ENCODE data around the gene ALG12.
A peak's percentile ranks its signal among the peaks of the same experiment; 100 is the strongest.

ALG12 gene

DNA sequence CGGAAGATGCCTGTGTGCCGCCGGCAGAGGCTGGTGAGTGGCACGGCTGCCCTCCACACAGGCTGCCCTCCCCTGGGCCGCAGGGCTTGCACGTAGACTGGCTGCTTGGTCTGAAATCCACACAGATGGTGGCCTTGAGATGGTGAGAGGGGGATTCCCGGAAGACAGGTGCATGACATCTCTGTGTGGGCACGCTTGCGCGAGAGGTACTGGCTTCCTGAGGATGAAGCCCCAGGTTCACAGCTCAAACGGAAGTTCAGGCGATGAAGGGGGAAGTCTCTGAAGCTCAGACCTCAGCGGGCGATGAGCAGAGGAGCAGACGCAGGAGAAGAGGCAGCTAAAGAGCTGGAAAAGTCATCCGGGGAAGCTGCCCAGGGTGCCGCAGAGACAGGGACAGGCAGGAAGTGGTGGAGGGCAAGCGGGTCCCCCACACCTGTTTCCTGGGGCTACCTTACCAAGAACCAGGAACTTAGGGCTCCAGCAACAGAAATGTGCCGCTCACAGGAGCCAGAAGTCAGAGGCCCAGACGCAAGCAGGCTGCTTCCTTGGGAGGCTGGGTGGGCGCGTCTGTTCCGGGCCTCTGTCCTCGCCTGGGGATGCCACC, 7.4 kb upstream of the ALG12 start:
- no peak for DNase-seq
- no peak overlapping the region for H3K27ac ChIP-seq
- H3K4me3 ChIP-seq (ENCODE audit: low read depth, low read length), result no peak overlapping the region
- in situ Hi-C loops (cut with HindIII; ENCODE audit: low pct_ligation_motif_present, low sequenced_read_pairs), result no loop called here
- H3K27me3 ChIP-seq (replicated peaks), result no peaks in the 10 kb centered on the region
- peaks cover 10% of the 10 kb centered on the region for H3K36me3 ChIP-seq (replicated peaks)
- TF ChIP-seq, protein P1, sequence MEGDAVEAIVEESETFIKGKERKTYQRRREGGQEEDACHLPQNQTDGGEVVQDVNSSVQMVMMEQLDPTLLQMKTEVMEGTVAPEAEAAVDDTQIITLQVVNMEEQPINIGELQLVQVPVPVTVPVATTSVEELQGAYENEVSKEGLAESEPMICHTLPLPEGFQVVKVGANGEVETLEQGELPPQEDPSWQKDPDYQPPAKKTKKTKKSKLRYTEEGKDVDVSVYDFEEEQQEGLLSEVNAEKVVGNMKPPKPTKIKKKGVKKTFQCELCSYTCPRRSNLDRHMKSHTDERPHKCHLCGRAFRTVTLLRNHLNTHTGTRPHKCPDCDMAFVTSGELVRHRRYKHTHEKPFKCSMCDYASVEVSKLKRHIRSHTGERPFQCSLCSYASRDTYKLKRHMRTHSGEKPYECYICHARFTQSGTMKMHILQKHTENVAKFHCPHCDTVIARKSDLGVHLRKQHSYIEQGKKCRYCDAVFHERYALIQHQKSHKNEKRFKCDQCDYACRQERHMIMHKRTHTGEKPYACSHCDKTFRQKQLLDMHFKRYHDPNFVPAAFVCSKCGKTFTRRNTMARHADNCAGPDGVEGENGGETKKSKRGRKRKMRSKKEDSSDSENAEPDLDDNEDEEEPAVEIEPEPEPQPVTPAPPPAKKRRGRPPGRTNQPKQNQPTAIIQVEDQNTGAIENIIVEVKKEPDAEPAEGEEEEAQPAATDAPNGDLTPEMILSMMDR (IDR thresholded peaks at IDR 0.05; ENCODE audit: low read depth, low read length, missing control alignments), result no peak

DNA sequence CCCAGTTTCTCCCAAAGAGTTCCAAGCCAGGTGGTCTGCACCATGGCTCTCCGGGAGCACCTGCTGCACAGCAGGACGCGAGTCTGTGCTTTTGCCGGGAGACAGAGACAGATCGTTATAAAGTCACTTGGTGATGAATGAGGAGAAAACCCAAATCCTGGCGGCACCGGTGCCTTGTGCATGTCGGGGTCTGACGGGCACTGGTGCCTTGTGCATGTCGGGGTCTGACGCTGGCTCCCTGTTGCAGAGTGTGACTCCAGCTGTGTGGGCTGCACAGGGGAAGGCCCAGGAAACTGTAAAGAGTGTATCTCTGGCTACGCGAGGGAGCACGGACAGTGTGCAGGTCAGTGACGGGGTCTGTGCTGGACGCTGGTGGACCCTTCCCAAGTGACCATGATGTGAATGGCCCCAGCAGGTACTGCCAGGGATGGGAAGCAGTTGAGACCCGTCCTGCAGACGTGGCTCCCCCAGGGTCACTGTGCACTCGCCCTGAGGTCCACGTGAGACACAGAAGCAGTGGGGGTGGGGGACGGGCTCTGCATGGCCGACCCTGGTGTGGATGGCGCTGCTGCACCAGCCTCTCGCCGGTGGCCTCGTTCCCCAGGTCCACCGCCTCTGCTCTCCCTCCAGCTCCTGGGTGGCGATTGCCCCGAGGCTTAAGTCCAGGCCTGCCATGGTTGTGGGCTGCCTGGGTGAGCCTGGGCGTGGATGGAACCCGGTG, 6.0 kb upstream of the ALG12 start:
- Histone ChIP-seq H3K36me3 (replicated peaks) (peaks cover 14% of the 10 kb centered on the region), H3K4me3 (ENCODE audit: low read depth, low read length) (no peak overlapping the region), H3K27ac (no peak overlapping the region), H3K27me3 (replicated peaks) (no peaks in the 10 kb centered on the region)
- in situ Hi-C loops (cut with HindIII; ENCODE audit: low pct_ligation_motif_present, low sequenced_read_pairs), result no loop called here
- TF ChIP-seq, protein P1 (IDR thresholded peaks at IDR 0.05; ENCODE audit: low read depth, low read length, missing control alignments), result no peak
- DNase-seq, result no peak

DNA sequence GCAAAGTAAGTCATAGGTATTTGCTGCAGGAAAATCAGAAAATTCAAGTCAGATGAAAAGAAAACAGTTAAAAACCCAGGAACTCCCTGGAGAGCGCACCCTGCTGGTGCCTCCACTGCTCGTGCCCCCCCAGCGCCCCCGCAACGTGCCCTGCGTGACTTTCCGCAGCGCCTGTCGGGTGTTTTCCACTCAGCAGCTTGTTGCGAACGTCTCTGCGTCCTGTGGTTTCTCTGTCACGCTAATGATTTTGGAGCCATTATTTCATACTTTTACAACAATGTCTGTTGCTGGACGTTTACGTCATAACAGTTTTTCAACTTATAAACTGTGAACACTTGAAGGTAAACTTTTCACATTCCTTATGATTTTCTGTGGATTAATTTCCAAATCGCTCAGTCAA, 5.2 kb upstream of the ALG12 start:
- Histone ChIP-seq H3K4me3 (ENCODE audit: low read depth, low read length) (no peak overlapping the region), H3K36me3 (replicated peaks) (peaks cover 14% of the 10 kb centered on the region), H3K27me3 (replicated peaks) (no peaks in the 10 kb centered on the region), H3K27ac (no peak overlapping the region)
- no peak for DNase-seq
- TF ChIP-seq, protein P1 (IDR thresholded peaks at IDR 0.05; ENCODE audit: low read depth, low read length, missing control alignments), result peak; percentile 61
- in situ Hi-C loops (cut with HindIII; ENCODE audit: low pct_ligation_motif_present, low sequenced_read_pairs), result no loop called here

DNA sequence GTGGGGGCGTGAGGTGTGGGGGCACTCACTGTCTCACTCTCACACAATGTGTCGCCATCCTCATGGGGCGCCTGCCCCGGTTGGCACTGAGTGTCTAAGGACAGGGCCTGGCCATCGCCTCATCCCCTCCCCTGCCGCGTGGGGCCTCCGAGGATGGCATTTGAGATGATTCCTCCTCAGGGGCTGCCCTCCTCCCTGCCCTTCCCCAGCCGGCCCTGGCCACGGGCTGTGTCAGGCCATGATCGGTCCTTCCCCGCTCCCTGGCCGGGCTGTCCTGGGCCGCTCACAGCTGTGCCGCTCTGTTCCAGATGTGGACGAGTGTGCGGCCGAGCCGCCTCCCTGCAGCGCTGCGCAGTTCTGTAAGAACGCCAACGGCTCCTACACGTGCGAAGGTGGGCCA, 4.7 kb upstream of the ALG12 start:
- Histone ChIP-seq H3K27ac (no peak overlapping the region), H3K4me3 (ENCODE audit: low read depth, low read length) (no peak overlapping the region), H3K27me3 (replicated peaks) (no peaks in the 10 kb centered on the region), H3K36me3 (replicated peaks) (peaks cover 14% of the 10 kb centered on the region)
- in situ Hi-C loops (cut with HindIII; ENCODE audit: low pct_ligation_motif_present, low sequenced_read_pairs), result no loop called here
- no peak for DNase-seq
- TF ChIP-seq, protein P1 (IDR thresholded peaks at IDR 0.05; ENCODE audit: low read depth, low read length, missing control alignments), result no peak

DNA sequence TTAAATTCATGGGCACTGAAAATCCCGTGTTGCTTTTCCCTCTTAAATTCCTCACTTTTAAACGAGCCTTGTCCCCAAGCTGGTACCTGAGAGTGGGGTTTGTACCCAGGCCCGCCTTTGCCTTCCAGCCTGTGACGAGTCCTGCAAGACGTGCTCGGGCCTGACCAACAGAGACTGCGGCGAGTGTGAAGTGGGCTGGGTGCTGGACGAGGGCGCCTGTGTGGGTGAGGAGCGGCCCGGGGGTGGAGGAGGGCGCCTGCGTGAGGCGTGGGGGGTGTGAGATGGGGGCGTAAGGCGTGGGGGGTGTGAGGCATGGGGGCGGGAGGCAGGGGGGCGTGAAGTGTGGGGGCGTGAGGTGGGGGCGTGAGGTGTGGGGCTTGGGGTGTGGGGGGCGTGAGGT, 4.2 kb upstream of the ALG12 start:
- Histone ChIP-seq H3K4me3 (ENCODE audit: low read depth, low read length) (no peak overlapping the region), H3K27ac (no peak overlapping the region), H3K27me3 (replicated peaks) (no peaks in the 10 kb centered on the region), H3K36me3 (replicated peaks) (peaks cover 14% of the 10 kb centered on the region)
- in situ Hi-C loops (cut with HindIII; ENCODE audit: low pct_ligation_motif_present, low sequenced_read_pairs), result no loop called here
- no peak for DNase-seq
- TF ChIP-seq, protein P1 (IDR thresholded peaks at IDR 0.05; ENCODE audit: low read depth, low read length, missing control alignments), result no peak
